GM18868 (cell line): ENCODE data around the gene PKD1L1.

Source experiments
- ATAC-seq: cut with Tn5 transposase; IDR thresholded peaks from one replicate; pipeline ENCODE4 v1.9.1; 2021; ENCODE audit warnings: mild to moderate bottlenecking, moderate library complexity; ENCODE audit not compliant: unreplicated experiment

The PKD1L1 gene

DNA sequence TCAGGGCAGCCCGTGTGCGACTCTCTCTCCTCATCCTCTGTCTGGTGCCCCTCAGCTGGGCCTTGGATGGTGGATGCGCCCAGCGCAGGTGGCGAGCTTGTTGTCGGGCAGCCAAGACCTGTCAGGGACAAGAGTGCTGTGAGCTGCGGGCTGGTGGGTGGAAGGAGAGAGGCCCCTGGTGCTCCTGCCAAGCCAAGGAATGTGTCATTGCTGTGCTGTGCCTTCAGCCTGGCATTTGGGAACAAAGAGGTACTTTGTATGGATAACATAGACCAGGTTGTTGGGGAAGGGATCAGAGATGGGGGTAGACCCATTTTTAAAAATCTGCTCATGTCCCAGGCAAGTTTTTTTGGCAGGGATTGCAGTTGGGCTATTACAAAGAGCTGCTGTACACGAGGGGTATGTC, 120.9 kb downstream of the PKD1L1 start:
- no peak for ATAC-seq

DNA sequence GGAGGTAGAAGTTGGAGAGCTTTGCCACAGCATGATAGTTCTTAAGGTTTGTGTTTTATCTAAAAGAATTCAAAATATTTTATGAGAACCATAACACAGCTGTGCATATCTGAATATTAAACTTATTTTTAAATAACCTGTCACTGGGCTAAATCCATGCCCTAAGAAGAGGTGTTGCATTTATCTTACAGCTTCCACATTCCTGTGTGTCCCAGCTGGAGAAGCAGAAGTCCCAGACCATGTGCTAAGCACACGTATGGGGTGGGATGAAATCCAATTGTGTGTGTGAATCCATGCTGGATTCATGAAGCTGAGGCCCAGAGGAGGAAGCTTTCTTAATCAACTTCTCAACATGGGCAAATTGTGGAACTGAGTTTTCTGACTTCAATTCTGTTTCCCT, 121.5 kb downstream of the PKD1L1 start:
- ATAC-seq, result no peak

DNA sequence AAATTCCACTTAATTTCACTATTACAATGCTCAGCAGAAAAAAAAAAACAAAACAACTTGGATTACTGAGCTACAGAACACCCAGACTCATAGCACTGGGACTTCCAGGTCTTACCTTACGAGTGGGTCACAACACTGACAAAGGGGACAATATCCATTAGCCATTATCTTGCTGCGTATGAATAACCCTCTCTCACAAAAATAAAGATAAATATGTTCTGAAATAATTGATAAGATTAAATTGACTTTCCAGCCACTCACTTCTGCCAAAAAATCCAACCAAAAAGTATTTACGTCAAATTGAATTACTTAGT, 128.7 kb downstream of the PKD1L1 start:
- ATAC-seq, result peak; percentile 8

DNA sequence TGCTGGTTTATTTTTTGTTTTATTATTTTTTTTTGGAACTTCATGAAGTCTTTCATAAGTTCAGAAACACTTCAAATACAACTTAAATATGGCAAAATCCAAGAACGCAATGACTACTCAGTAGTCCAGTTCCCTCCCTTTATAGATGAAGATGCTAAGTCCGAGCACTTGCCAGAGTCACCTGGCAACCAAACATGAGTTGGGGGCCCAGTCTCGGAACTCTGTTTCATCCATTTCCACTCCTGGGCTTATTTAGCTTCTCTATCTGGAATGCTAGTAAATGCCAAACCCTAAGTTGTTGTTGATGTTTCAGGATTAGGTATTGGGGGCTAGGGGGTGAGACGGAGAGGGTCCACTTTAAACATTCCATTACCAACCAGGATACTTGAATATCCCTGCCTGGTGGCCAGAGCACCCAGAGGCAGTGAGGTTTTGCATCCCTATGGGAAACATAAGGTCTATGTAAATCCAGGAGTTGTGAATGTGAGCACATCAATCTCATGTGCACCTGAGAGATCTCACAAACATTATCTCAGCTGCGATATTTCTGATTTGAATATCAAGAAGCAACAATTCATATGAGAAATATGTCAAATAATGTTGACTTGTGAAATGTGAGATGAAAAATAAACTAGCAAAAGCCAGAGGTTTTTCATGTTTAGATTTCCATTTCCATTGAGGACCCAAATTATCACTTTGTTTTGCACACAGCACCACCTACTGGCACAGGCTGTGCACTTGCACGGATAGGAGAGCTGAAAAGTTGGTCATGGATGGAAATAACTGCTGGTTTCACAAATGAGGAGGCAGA, 129.3 kb downstream of the PKD1L1 start:
- ATAC-seq, result peak; percentile 73

DNA sequence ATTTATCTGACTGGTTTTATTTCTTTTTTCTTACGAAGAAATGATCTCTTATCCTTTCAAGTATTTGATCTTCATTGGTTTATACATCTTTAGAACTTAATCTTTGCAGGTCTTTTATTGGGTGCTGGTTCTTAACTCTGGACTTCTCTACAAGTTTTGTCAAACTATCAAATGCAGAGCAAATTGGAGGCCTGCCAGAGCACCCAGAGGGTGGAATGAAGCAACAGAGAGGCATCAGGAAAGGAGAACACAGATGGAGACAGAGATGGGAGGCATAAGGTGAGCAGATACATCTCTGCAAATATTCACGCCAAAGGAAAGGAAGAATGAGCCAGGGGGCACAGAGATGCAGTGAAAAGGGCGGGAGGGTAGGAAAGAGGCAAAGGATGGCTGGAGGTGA, 130.3 kb downstream of the PKD1L1 start:
- no peak for ATAC-seq

DNA sequence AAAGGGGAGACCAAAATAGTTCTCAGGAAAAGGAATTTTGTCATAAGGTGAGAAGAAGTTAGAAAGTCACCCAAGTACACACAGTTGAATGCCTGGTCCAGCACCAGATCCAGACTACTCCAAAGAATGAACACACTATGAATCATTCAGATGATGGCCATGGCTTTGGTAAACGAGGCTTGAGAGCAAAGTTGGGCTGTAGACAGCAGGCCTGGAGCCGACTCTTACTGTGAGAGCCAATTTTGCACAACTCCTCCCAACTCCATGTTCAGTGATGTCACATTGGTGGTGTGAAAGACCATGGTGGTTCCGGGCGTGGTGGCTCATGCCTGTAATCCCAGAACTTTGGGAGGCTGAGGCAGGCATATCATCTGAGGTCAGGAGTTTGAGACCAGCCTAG, 131.6 kb downstream of the PKD1L1 start:
- ATAC-seq, result no peak

DNA sequence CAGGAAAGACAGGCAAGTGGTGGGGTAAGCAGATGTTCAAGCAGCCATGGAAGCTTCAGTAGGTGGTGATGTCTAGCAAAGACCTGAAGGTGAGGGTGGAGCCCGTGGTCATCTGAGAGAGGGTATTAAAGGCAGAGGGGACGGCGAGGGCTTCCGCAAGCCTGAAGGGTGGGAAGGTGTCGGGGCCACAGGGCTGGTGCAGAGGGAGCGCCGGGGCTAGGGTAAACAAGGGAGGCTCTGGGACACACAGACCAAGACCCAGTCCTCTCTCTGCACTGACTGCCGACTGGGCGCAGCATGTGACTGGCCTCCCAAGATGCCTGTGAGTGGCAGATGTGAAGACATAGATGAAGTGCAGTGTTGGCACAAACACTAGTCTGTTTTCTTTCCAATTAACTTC, 132.4 kb downstream of the PKD1L1 start:
- ATAC-seq, result no peak

DNA sequence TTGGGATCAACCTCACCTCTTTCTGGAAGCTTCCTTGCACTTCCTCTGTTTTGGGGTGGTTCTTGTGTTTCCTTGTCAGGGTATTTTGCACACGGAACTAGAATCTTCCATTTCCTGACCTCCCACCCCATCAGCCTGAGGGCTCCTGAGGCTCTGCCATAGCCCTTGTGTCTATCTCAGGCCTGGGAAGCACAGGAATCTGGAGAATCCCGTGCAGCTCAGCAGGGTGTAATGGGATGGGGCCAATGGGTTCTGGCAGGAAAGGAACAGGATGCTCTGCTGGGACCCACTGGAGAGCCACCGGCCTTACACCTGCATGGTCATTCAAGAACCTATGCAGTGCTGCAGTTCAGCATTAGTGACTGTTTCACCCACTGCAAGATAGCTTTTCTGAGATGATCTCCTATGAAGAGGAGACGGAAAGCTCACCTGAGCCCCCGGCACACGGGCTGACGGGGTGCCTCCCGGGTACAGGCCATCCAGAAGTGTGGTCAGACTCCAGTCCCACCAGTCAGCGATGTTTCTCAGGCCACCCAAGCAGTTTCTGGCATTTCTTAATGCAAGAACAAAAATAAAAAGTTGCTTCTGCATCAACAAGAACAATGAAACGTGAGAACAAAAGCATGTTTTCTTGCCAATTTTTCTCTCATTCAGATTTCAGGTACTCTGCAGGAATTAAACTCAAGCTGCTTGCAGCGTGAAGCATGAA, 133.2 kb downstream of the PKD1L1 start:
- no peak for ATAC-seq

DNA sequence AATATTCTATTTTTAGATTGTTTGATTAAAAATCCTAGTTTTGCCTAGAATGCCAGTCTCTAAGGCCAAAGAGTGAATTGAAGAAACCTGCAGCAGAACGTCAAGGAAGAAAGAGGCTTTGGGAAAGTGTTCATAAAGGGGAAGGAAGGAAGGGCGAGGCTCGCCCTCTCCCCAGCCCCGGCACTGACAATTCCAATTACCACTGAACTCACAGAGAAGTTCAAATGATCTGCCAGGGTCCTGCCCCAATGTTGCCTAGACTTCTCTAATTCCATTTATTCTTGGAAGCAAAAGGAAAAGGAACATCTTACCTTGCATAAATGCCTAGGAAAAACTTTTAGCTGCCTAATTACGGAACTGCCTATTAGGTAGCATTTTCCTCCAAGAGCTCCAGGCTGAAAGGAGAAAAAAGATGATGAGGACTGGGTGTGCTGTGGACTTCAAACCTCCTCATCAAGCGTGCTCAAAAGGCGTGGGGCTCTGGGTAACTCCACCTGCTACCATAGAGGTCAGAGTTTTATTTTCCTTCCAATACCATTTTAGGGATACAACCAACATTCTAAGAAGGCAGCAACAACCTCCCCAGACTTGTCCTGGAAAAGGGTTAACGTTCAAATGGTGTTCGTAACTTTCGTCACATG, 134.5 kb downstream of the PKD1L1 start:
- ATAC-seq, result no peak

DNA sequence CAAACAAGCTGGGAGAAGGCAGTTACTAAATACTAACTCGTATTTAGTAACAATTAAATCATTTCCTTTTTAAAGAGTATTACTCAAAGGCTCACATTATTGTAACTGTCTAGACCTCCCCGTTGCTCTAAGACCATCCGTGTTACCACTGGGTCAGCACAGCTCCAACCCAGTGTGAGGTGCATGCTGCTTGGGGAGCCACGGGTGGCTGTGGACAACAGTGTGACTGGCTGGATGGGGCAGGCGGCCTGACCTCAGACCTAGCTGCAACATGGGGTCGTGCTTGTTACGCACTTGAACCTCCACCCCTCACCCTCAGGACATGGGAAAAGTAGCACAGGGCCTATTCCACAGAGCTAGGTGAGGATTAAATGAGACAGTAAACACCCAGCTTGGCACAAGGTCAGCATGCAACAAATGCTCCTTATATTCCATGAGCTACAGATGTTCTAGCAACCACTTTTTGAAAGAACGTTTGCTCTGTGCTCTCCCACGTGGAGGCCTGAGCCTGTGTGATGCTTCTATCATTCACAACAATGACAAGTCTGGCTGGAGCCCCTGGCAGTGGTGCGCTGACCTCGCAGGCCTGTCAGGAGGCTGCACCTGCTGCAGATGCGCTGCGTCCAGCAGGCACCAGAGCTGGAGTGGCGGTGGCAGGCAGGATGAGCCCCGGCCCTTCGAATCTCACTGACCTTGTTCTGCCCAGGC, 135.7 kb downstream of the PKD1L1 start:
- no peak for ATAC-seq

DNA sequence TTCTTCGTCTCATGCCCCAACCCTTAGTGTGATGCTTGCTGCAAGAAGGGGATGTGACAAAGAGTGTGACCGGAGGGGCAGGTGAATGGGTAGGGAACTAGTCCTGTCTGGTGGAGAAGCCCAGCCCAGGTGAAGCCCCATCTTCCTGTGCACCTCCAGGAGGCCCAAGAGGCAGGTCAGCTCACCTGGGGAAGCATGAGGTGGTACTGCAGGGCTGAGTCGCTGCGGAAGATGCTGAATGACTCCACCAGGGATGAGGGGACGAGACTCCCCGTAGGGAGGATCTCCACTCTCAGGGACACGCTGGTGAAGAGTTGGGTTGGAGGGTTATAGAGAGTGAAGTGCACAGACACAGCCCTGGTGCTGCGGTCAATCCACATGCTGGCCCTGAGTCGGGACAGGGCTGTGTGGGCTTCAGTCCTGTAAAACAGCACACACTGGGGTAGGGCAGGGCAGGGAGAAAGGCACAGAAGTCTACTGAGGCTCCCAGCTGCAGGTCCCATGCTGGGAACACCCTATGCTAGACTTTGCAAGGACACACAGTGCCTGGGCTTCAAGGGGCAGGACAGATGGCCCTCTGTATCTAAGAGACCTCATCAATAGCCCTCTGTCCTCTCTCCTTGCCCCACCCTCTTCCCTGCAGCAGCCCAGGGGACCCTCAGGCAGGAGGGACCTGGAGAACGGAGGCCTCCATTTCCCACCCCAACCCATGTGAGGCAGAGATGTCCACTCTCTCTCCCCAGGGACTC, 136.5 kb downstream of the PKD1L1 start:
- ATAC-seq, result no peak

DNA sequence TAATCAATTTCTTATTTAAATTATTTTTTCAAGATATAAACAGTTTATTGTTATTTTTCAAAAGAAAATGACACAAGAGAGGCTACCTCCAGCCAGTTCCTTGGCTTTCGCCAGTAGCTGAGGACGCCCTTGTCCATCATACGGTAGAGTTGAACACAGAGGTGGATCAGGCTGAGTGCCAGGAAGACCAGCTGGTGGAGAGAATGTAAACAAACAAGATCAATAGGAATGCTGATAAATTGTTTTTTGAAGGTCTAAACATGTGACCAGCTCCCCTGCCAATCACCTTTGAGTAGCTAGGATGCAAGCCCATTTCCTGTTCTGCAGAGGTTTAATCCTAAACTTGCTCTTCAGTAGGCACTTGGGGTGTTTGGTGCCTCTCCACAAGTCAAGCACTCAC, 138.9 kb downstream of the PKD1L1 start:
- ATAC-seq, result no peak

DNA sequence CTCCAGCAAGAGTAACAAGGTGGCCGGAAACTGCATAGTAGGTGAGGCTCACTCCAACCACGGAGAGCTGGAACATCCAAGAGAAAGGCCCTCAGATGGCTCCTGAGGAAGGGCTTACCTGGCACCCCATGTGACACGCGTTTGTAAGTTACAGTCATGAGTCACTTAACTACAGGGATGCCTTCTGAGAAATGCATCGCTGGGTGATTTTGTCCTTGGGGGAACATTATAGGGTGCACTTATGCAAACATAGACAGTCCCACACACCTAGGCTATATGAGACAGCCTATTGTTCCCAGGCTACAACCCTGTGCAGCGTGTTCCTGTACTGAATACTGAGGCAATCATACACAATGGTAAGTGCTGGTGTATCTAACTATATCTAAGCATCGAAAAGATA, 139.9 kb downstream of the PKD1L1 start:
- no peak for ATAC-seq

DNA sequence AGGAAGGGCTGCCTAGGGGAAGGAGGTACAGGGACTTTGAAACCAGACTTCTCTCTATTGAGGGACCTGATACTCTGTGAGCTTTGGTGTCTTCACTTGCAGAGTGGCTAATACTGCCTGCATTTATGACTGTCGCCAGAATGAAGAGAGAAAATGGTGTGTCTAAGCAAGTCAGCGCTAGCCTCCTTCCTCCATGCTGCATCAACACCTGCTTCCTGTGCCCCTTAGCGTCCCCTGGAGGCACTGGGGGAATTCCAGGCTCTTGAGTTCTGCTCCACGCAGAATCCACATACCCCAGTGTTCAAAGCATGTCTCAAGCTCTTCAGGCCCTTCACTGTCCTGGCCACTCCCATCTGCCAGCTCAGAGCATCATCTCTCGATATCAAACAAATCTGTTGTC, 140.5 kb downstream of the PKD1L1 start:
- ATAC-seq, result peak; percentile 63

DNA sequence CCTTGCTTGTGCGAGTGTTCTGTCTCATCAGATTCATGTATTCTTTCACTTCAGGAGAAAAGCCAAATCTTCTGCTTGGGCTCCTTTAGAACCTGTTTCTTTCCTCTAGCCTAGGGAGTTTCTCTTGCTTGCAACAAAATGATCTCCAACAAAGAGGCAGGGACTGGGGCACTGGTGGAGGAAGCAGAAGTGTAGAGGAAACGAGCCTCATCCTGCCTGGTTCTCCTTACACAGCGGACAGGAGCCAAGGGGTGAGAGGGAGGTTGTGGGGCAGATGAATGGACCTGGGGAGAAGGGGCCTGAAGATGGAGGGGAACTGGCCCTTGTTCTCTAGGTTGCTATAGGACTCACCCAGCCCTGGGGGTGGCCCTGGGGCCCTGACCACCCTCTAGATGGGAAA, 141.1 kb downstream of the PKD1L1 start:
- ATAC-seq, result no peak

DNA sequence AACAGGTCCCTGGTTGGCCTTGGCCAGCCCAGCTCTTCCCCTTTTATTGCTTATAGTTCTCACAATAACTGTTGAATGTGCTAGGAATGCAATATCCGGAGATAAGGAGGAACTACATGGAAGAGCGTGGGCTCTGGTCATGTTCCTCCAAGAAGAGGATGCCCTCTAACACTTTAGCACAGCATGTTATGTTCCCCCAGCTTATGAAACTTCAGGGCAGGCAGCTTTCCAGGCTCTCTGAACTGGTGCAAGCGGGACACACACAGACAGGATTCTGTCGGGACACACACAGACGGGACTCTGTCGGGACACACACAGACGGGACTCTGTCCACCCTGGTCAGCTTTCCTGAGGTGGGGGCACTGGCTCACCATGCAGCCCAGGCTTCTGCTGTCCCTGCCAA, 141.6 kb downstream of the PKD1L1 start:
- no peak for ATAC-seq

DNA sequence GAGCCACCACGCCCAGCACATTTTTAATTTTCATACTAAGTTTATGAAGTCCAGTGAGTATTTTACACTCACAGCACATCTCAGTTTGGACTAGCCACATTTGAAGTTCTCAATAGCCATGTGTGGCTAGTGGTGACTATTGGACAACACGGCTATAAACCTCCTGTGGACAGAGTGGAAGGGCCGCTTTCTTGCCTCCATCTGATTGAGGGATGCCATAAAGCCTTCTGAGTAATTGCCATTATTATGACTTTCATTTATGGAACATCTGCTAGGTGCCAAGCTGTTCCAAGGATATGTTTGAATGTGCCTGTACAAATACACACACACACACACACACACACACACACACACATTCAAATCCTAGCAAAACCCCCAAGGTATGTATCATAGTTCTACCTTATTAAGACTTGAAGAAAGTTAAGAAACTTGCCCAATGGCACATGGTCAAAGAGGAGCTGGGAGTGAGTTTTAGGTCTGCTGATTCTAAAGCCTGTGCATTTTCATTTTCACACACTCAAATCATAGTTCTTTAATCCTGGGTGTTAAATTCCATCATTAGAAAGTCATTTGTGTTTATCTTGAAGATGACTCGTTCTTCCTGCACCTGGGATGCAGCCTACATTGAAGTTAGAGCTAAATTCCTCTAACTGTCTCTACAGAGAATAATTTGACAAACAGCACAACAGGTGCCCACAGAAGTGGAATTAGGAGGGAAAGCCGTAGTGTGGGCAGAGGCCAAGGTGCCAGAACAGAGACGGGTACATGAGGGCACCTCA, 143.3 kb downstream of the PKD1L1 start:
- ATAC-seq, result no peak

DNA sequence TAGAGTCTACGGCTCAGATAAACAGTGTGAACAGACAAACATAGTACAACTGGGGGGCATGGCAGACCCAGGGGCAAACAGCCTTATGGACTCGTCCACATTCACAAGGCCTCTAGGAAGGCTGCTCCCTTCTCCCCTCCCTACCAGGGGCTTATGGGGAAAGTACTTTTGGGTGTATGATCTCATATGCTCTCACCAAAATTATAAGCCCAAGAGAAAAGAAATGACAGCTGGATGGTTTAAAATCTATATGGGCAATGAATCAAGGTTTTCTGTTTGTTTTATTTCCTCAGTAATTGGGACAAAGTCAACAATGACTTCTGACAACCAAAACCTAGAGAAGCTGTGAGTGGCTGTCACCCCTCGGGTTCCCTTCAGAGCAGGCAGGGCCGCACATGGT, 144.4 kb downstream of the PKD1L1 start:
- no peak for ATAC-seq

DNA sequence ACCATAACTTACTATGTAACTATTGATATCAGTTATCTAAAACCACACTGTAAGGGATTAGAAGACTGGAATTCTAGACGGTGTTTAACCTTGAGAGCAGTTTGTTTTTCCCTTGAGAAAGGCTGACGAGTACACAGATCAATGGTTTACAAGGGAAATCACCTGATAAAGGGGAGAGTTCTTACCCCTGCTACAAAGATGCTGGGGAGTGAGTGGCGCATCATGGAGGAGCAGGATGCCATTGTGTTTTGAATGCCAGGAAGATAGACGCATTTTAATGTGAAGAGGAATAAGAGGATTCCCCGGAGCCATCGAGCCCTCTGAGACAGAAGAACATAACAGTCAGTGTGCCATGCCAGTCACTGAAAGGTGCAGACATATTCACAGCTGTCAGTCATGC, 145.2 kb downstream of the PKD1L1 start:
- no peak for ATAC-seq

DNA sequence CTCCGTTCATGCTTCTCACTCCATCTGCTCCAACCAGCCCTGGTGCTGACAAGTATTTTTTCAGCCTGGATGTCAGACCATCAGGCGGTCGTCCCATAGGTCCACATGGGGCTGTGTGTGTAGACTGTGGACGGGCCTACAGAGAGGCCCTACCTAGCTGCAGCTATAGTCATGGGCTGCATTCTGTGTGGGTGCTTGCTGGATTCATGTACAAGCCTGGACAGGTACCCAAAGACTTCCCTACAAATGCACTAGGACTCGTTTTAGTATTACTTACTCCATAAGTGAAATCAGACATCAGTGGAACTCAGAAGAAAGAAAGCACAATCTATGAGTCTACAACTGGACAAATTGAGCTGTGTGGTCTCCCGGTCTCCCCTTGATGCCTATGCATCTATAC, 146.8 kb downstream of the PKD1L1 start:
- ATAC-seq, result no peak
